H1 (cell line): ENCODE data around the gene ARHGAP4. TPM values are rescaled to one million over a fixed set of nuclear protein-coding genes. Genes with fewer than 3 reads are reported as not detected.

ENCODE experiments used
- CTCF ChIA-PET: fragments of 300-600 bp; sonication (Branson Sonifier 250); formaldehyde crosslinking; loops from one replicate; lab custom pipeline; 2021; ENCODE audit not compliant: partially characterized antibody; lab: Charles Lee
- POLR2A ChIA-PET: fragments of 300-600 bp; sonication (Branson Sonifier 250); formaldehyde crosslinking; loops from one replicate; lab custom pipeline; 2021; ENCODE audit warnings: inconsistent platforms; ENCODE audit not compliant: partially characterized antibody; lab: Charles Lee
- DNase-seq, 2 experiments: peaks; one replicate each; pipeline versions ENCODE4 v3.0.0 to v3.0.0-alpha.2; 2010 to 2022; ENCODE audit warnings: low spot score in 2 of 2, low read depth in 1 of 2, mixed read lengths in 1 of 2
- FAIRE-seq: peaks from 2 replicates; lab custom pipeline; 2011; peaks lifted over from hg19 to GRCh38; lab: Jason Lieb, UNC
- H2AFZ ChIP-seq: 2 replicates; pipeline ENCODE4 v1.8.1; 2012; ENCODE audit warnings: low read length, inconsistent platforms
- H2AK5ac ChIP-seq: 2 replicates; pipeline ENCODE4 v1.6.1; 2013; ENCODE audit warnings: low read depth, low read length
- H2BK120ac ChIP-seq: replicated peaks from 2 replicates; pipeline ENCODE3; 2013; ENCODE audit warnings: low read depth, low read length, inconsistent platforms
- H2BK12ac ChIP-seq: 2 replicates; pipeline ENCODE4 v1.6.1; 2013; ENCODE audit warnings: low read depth, low read length
- H2BK15ac ChIP-seq: 2 replicates; pipeline ENCODE4 v1.6.1; 2013; ENCODE audit warnings: low read length
- H2BK20ac ChIP-seq: 2 replicates; pipeline ENCODE4 v1.6.1; 2013; ENCODE audit warnings: low read length
- H2BK5ac ChIP-seq: 2 replicates; pipeline ENCODE4 v1.6.1; 2013; ENCODE audit warnings: low read depth, low read length
- H3K14ac ChIP-seq: 2 replicates; pipeline ENCODE4 v1.6.1; 2013; ENCODE audit warnings: inconsistent platforms; ENCODE audit not compliant: insufficient read length
- H3K18ac ChIP-seq: 2 replicates; pipeline ENCODE4 v1.6.1; 2013; ENCODE audit warnings: low read length; ENCODE audit errors: extremely low read depth
- H3K23ac ChIP-seq: 2 replicates; pipeline ENCODE4 v1.6.1; 2013; ENCODE audit warnings: inconsistent platforms; ENCODE audit not compliant: insufficient read length
- H3K23me2 ChIP-seq: 2 replicates; pipeline ENCODE4 v1.6.1; 2013; ENCODE audit warnings: low read depth, low read length
- H3K27ac ChIP-seq: 2 replicates; pipeline ENCODE4 v1.6.1; 2011; ENCODE audit warnings: low read depth, low read length, inconsistent platforms
- H3K27me3 ChIP-seq, 4 experiments: replicated peaks in 1 of 4; 1 replicate in 1 of 4; 2 replicates in 3 of 4; pipeline versions ENCODE4 v1.6.1 to v1.8.1; 2011 to 2013; ENCODE audit warnings: low read length in 3 of 4, mild to moderate bottlenecking in 3 of 4, inconsistent platforms in 2 of 4, mixed read lengths in 2 of 4, moderate library complexity in 1 of 4; ENCODE audit not compliant: control insufficient read depth in 3 of 4, insufficient read depth in 3 of 4; ENCODE audit errors: extremely low read depth in 1 of 4
- H3K36me3 ChIP-seq, 4 experiments: 2 replicates each; pipeline versions ENCODE4 v1.6.1 to v1.8.1; 2011 to 2013; ENCODE audit warnings: mild to moderate bottlenecking in 4 of 4, low read length in 3 of 4, moderate library complexity in 2 of 4, control low read depth in 1 of 4, inconsistent platforms in 1 of 4; ENCODE audit not compliant: insufficient read depth in 4 of 4, control insufficient read depth in 2 of 4
- H3K4ac ChIP-seq: replicated peaks from 2 replicates; pipeline ENCODE3; 2013; ENCODE audit warnings: low read length, low read depth, mixed read lengths, inconsistent platforms; ENCODE audit not compliant: insufficient read length
- H3K4me1 ChIP-seq, 4 experiments: replicated peaks in 1 of 4; 1 replicate in 1 of 4; 2 replicates in 3 of 4; pipeline versions ENCODE4 v1.6.1 to v1.8.1; 2011 to 2013; ENCODE audit warnings: low read length in 3 of 4, inconsistent platforms in 2 of 4, mixed read lengths in 1 of 4; ENCODE audit not compliant: insufficient read depth in 4 of 4, control insufficient read depth in 3 of 4
- H3K4me2 ChIP-seq, 2 experiments: 2 replicates each; pipeline versions ENCODE4 v1.6.1 to v1.8.1; 2011 to 2013; ENCODE audit warnings: low read depth in 2 of 2, low read length in 2 of 2, control low read depth in 1 of 2, inconsistent platforms in 1 of 2, mild to moderate bottlenecking in 1 of 2; ENCODE audit not compliant: insufficient read depth in 1 of 2
- H3K4me3 ChIP-seq, 4 experiments: fragments of 200-600, 300-600 bp in 1 of 4; sonication (generic), shearing (Covaris generic), sonication (Bioruptor Twin) in 1 of 4; 2 replicates each; pipeline versions ENCODE4 v1.5.1 to v1.8.1; 2011 to 2016; ENCODE audit warnings: low read length in 4 of 4, low read depth in 3 of 4, control low read depth in 2 of 4, inconsistent platforms in 2 of 4, mild to moderate bottlenecking in 2 of 4, mixed read lengths in 1 of 4, moderate library complexity in 1 of 4; ENCODE audit not compliant: insufficient read depth in 2 of 4; ENCODE audit errors: extremely low read depth in 1 of 4
- H3K56ac ChIP-seq: replicated peaks from 2 replicates; pipeline ENCODE3; 2013; ENCODE audit warnings: low read depth, mild to moderate bottlenecking, mixed read lengths, low read length, inconsistent platforms; ENCODE audit not compliant: insufficient read length
- H3K79me1 ChIP-seq: 2 replicates; pipeline ENCODE4 v1.6.1; 2013; ENCODE audit warnings: low read depth, low read length, control low read depth
- H3K79me2 ChIP-seq, 2 experiments: 2 replicates each; pipeline versions ENCODE4 v1.6.1 to v1.8.1; 2012 to 2013; ENCODE audit warnings: low read length in 2 of 2, mild to moderate bottlenecking in 2 of 2, inconsistent platforms in 1 of 2; ENCODE audit not compliant: insufficient read depth in 2 of 2, control insufficient read depth in 1 of 2
- H3K9ac ChIP-seq, 4 experiments: replicated peaks in 1 of 4; 1 replicate in 1 of 4; 2 replicates in 3 of 4; pipeline versions ENCODE4 v1.6.1 to v1.8.1; 2011 to 2013; ENCODE audit warnings: low read depth in 3 of 4, low read length in 3 of 4, control low read depth in 2 of 4, mild to moderate bottlenecking in 2 of 4, moderate library complexity in 2 of 4, inconsistent platforms in 1 of 4; ENCODE audit errors: extremely low read depth in 1 of 4
- H3K9me3 ChIP-seq, 2 experiments: 2 replicates each; pipeline versions ENCODE4 v1.6.1 to v1.8.1; 2012 to 2013; ENCODE audit warnings: mild to moderate bottlenecking in 2 of 2, moderate library complexity in 2 of 2, control low read depth in 1 of 2, inconsistent platforms in 1 of 2, low read depth in 1 of 2, low read length in 1 of 2, mixed read lengths in 1 of 2; ENCODE audit not compliant: insufficient read depth in 2 of 2
- H4K20me1 ChIP-seq, 2 experiments: replicated peaks in 1 of 2; 2 replicates each; pipeline versions ENCODE3 to v1.8.1; 2011 to 2013; ENCODE audit warnings: inconsistent platforms in 2 of 2, low read length in 2 of 2, mild to moderate bottlenecking in 1 of 2; ENCODE audit not compliant: insufficient read depth in 2 of 2, control insufficient read depth in 1 of 2
- H4K5ac ChIP-seq: 2 replicates; pipeline ENCODE4 v1.6.1; 2013; ENCODE audit warnings: low read length, low read depth, mixed read lengths, inconsistent platforms; ENCODE audit not compliant: insufficient read length
- H4K8ac ChIP-seq: 2 replicates; pipeline ENCODE4 v1.8.0; 2013; ENCODE audit warnings: mild to moderate bottlenecking, moderate library complexity, low read length, inconsistent platforms; ENCODE audit not compliant: insufficient read depth; ENCODE audit errors: extremely low read depth
- H4K91ac ChIP-seq: replicated peaks from 2 replicates; pipeline ENCODE3; 2013; ENCODE audit warnings: low read length, mixed read lengths, inconsistent platforms; ENCODE audit not compliant: insufficient read length
- CTBP2 ChIP-seq: IDR thresholded peaks from 2 replicates; pipeline ENCODE4 v1.7.0; 2011; ENCODE audit warnings: borderline replicate concordance, mild to moderate bottlenecking, moderate library complexity, mixed read lengths, low read length; ENCODE audit not compliant: insufficient read depth, insufficient read length
- FOSL1 ChIP-seq: IDR thresholded peaks from 2 replicates; pipeline ENCODE4 v1.6.1; 2011; ENCODE audit warnings: mild to moderate bottlenecking, low read depth, low read length, moderate library complexity; ENCODE audit not compliant: insufficient read depth
- GABPA ChIP-seq: IDR thresholded peaks from 2 replicates; pipeline ENCODE4 v1.6.1; 2011; ENCODE audit warnings: mild to moderate bottlenecking, low read length, moderate library complexity, borderline replicate concordance; ENCODE audit not compliant: insufficient read depth
- JUN ChIP-seq: IDR thresholded peaks from 2 replicates; pipeline ENCODE4 v1.6.1; 2011; ENCODE audit warnings: low read depth, mild to moderate bottlenecking, improper control_type of control experiment, low read length
- JUND ChIP-seq: IDR thresholded peaks from 2 replicates; pipeline ENCODE4 v1.6.1; 2011; ENCODE audit warnings: mild to moderate bottlenecking, improper control_type of control experiment, low read length
- MAFK ChIP-seq: IDR thresholded peaks from 2 replicates; pipeline ENCODE4 v1.6.1; 2012; ENCODE audit warnings: low read depth, mild to moderate bottlenecking, improper control_type of control experiment, low read length
- PHF8 ChIP-seq: fragments of 200-600 bp; sonication (generic); conservative IDR thresholded peaks from 2 replicates; pipeline ENCODE4 v1.7.1; 2012; ENCODE audit warnings: low read depth, mild to moderate bottlenecking, inconsistent platforms, low read length, moderate library complexity
- RBBP5 ChIP-seq: IDR thresholded peaks from 2 replicates; pipeline ENCODE4 v1.7.1; 2012; ENCODE audit warnings: low read depth, mild to moderate bottlenecking, inconsistent platforms, low read length, moderate library complexity, borderline replicate concordance
- SAP30 ChIP-seq: fragments of 300-600 bp; sonication (generic); IDR thresholded peaks from 2 replicates; pipeline ENCODE4 v1.7.1; 2012; ENCODE audit warnings: low read length, moderate library complexity, mild to moderate bottlenecking, inconsistent platforms; ENCODE audit not compliant: insufficient read depth, insufficient replicate concordance
- TAF7 ChIP-seq: optimal IDR thresholded peaks from 2 replicates; pipeline ENCODE3; 2011; ENCODE audit warnings: low read depth, mild to moderate bottlenecking, inconsistent platforms, low read length, moderate library complexity, borderline replicate concordance
- TCF12 ChIP-seq: IDR thresholded peaks from 2 replicates; pipeline ENCODE4 v1.6.1; 2011; ENCODE audit warnings: low read depth, mild to moderate bottlenecking, low read length
- ZNF274 ChIP-seq: IDR thresholded peaks from 2 replicates; pipeline ENCODE4 v1.7.0; 2012; ENCODE audit warnings: low read length, borderline replicate concordance; ENCODE audit errors: extremely low read depth
- whole genome bisulfite sequencing, 2 experiments: shearing (Covaris generic) in 1 of 2; methylation state at CpG; one replicate each; pipeline versions ENCODE4 v1.1.6 to v1.1.7; 2013 to 2015; ENCODE audit warnings: low lambda C conversion rate in 2 of 2, mixed read lengths in 2 of 2, inconsistent platforms in 1 of 2, low coverage in 1 of 2, missing lambda C conversion rate in 1 of 2; ENCODE audit not compliant: insufficient replicate concordance in 2 of 2, insufficient coverage in 1 of 2, insufficient read length in 1 of 2; ENCODE audit errors: extremely low coverage in 1 of 2, missing lambda C conversion rate in 1 of 2; 5-methylcytosine and 5-hydroxymethylcytosine counted together
- polyA plus RNA-seq, 7 experiments: library from polyadenylated mRNA; depleted of rRNA in 3 of 7; stranded (reverse) in 5 of 7; unstranded in 2 of 7; fragments of >200 nt in 5 of 7; fragments of 200-250 nt in 2 of 7; gene quantifications; 1 replicate in 5 of 7; 2 replicates in 1 of 7; 4 replicates in 1 of 7; pipeline versions ENCODE4 v1.2.1 to v1.2.3, GENCODE V29; 2011 to 2013; ENCODE audit warnings: missing spikeins in 2 of 7, mixed read lengths in 2 of 7
- total RNA-seq: library from RNA; stranded (reverse); fragmentation: NEBNext Ultra II Directional; extraction: Animal tissue kit (Norgen Biotek cat#: 25700); gene quantifications from 2 replicates; pipeline ENCODE4 v1.2.1, GENCODE V29; 2021
- TF ChIP-seq, protein P1 (sequence below): IDR thresholded peaks from 2 replicates; pipeline ENCODE4 v1.6.1; 2012; ENCODE audit warnings: inconsistent platforms

The ARHGAP4 gene
- total and polyA plus RNA-seq, 2 of the 8 experiments (the other 6 are each of a cell fraction or from before 2014, with no cell fraction given): 23.9 to 26.0 TPM

GRCh38 chrX:153913701-153914100 lies 12.4 kb downstream of the ARHGAP4 start:
- H2AFZ ChIP-seq: no peak overlapping the region
- H3K79me1 ChIP-seq: no peaks in the 10 kb centered on the region
- H3K27me3 ChIP-seq: no peaks in the 10 kb centered on the region
- no peak overlapping the region for H3K23ac ChIP-seq
- no peak overlapping the region for H3K4ac ChIP-seq
- H4K8ac ChIP-seq: no peak overlapping the region
- no peak overlapping the region for H2BK20ac ChIP-seq
- H3K9me3 ChIP-seq: no peaks in the 10 kb centered on the region
- no peaks in the 10 kb centered on the region for H3K79me2 ChIP-seq
- no peak overlapping the region for H3K9ac ChIP-seq
- H2BK5ac ChIP-seq: no peak overlapping the region
- H4K91ac ChIP-seq: no peak overlapping the region
- H3K4me3 ChIP-seq: no peak overlapping the region
- H3K36me3 ChIP-seq: no peaks in the 10 kb centered on the region; a peak in 1 of 8 replicates
- H3K23me2 ChIP-seq: no peaks in the 10 kb centered on the region
- FAIRE-seq: no peak
- no peak overlapping the region for H3K14ac ChIP-seq
- H3K18ac ChIP-seq: no peak overlapping the region
- H2AK5ac ChIP-seq: no peak overlapping the region
- H2BK120ac ChIP-seq: no peak overlapping the region
- no peak overlapping the region for H2BK15ac ChIP-seq
- no peak for DNase-seq
- ChIA-PET POLR2A (interaction anchor here (2.0 kb wide), 1 partner anchor 12 kb away, joined by 9 read pairs; the partner anchor contains the start of gene ARHGAP4), CTCF (interaction anchor here (1.0 to 5.7 kb wide), 3 partner anchors 9 to 53 kb away, joined by 3 to 65 read pairs (median 4); partner anchors contain the start of gene ARHGAP4)
- no peak overlapping the region for H3K56ac ChIP-seq
- peaks cover 0 to 3% (median 0%) of the 10 kb centered on the region in 4 experiments; a peak in 1 of 7 replicates for H3K4me1 ChIP-seq
- no peak overlapping the region for H3K4me2 ChIP-seq
- WGBS, 2 experiments: 96% methylated on average over 11 of the region's 17 CpGs; no CpG with 5 or more reads in 1 of the 2 experiments
- no peak overlapping the region for H2BK12ac ChIP-seq
- H4K5ac ChIP-seq: no peak overlapping the region
- no peaks in the 10 kb centered on the region for H4K20me1 ChIP-seq
- H3K27ac ChIP-seq: no peak overlapping the region
- TF ChIP-seq MAFK (no peak), GABPA (no peak), SAP30 (no peak), RBBP5 (no peak), JUND (no peak), FOSL1 (no peak), CTBP2 (no peak), ZNF274 (no peak), TCF12 (no peak), TAF7 (no peak), PHF8 (no peak), JUN (no peak)
- TF ChIP-seq, protein P1, sequence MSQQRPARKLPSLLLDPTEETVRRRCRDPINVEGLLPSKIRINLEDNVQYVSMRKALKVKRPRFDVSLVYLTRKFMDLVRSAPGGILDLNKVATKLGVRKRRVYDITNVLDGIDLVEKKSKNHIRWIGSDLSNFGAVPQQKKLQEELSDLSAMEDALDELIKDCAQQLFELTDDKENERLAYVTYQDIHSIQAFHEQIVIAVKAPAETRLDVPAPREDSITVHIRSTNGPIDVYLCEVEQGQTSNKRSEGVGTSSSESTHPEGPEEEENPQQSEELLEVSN: no peak
